Measurements from ENCODE around the gene MIR17HG. TPM values are rescaled to one million over a fixed set of nuclear protein-coding genes. Genes with fewer than 3 reads are reported as not detected.

MIR17HG gene
- total RNA-seq, 1 experiment from 2014 or later: 5.5 TPM

- Histone ChIP-seq H3K9me3 (ENCODE audit: low read length) (no peaks in the 10 kb centered on the region), H3K4me2 (ENCODE audit: low read length) (no peak overlapping the region), H3K79me2 (ENCODE audit: low read length) (no peaks in the 10 kb centered on the region), H3K27me3 (ENCODE audit: low read length) (peaks cover 34% of the 10 kb centered on the region), H3K9ac (ENCODE audit: low read length) (no peak overlapping the region), H3K9me2 (replicated peaks; ENCODE audit: low read length) (no peaks in the 10 kb centered on the region), H4K20me1 (ENCODE audit: low read length) (no peaks in the 10 kb centered on the region), H2AFZ (ENCODE audit: low read length) (no peak overlapping the region), H3K27ac (ENCODE audit: low read length) (no peak overlapping the region), H3K4me1 (ENCODE audit: insufficient read depth, low read length) (no peaks in the 10 kb centered on the region), H3K4me3 (ENCODE audit: low read length) (no peak overlapping the region), H3K36me3 (ENCODE audit: low read depth, low read length) (no peaks in the 10 kb centered on the region), H3F3A (ENCODE audit: low read length, unreplicated experiment) (no peaks in the 10 kb centered on the region)
- CTCF ChIA-PET: no interaction called here
- DNase-seq (no peak), ATAC-seq (no peak)
- intact Hi-C loops (cut with micrococcal nuclease): loop anchor here (5.0 kb wide), 1 partner anchor 90 kb away; no protein-coding TSS in a partner anchor
- no TSS peak for BruUV-seq (replicated peaks)
- POLR2A ChIA-PET (ENCODE audit: unreplicated experiment): no interaction called here
- no peak for TF ChIP-seq EZH2 (IDR thresholded peaks at IDR 0.05; ENCODE audit: low read length, unreplicated experiment)
- no peak for TF ChIP-seq CTCF (conservative IDR thresholded peaks at IDR 0.05; ENCODE audit: low read depth, low read length)
Measured at GRCh38 chr13:91401920-91402319, 54.4 kb downstream of the MIR17HG start.

Other genes with a start within 250 kb of the MIR17HG start
- not detected in 2 replicates for gene GPC5, start 50.9 kb downstream of the MIR17HG start, total RNA-seq (2014; rRNA removed)